AG04450 (cell line): ENCODE results near the gene BCAN. TPM values are rescaled to one million over a fixed set of nuclear protein-coding genes. Genes with fewer than 3 reads are reported as not detected.
A peak's percentile ranks its signal among the peaks of the same experiment; 100 is the strongest.

Source experiments
- CTCF ChIA-PET: fragments of 300-600, 350-600 bp; formaldehyde crosslinking; extraction: SDS; loops from one replicate; lab custom pipeline; 2022; ENCODE audit warnings: antibody characterized with exemption, inconsistent platforms; lab: Charles Lee
- POLR2A ChIA-PET: fragments of 350-600 bp; formaldehyde crosslinking; extraction: SDS; loops from one replicate; lab custom pipeline; 2021; ENCODE audit warnings: antibody characterized with exemption, inconsistent platforms; lab: Yijun Ruan, JAX
- DNase-seq: peaks from one replicate; pipeline ENCODE4 v3.0.0-alpha.2; 2011; ENCODE audit warnings: low read depth, low spot score
- H3K27ac ChIP-seq: one replicate; pipeline ENCODE4 v1.5.1; 2012; ENCODE audit warnings: low read depth, low read length, control low read depth
- H3K27me3 ChIP-seq: one replicate; pipeline ENCODE4 v1.6.0; 2012; ENCODE audit warnings: low read length; ENCODE audit not compliant: control insufficient read depth, insufficient read depth
- H3K4me3 ChIP-seq: 2 replicates; pipeline ENCODE4 v1.5.1; 2011; ENCODE audit warnings: mild to moderate bottlenecking, low read depth, low read length, control low read depth
- H3K9me3 ChIP-seq: 2 replicates; pipeline ENCODE4 v1.5.1; 2012; ENCODE audit warnings: low read length; ENCODE audit not compliant: control insufficient read depth, insufficient read depth
- CTCF ChIP-seq: IDR thresholded peaks from 2 replicates; pipeline ENCODE4 v1.5.1; 2011; ENCODE audit warnings: low read depth, low read length, control low read depth, inconsistent platforms
- polyA plus RNA-seq: library from polyadenylated mRNA; depleted of rRNA; stranded (reverse); fragments of >200 nt; gene quantifications from 2 replicates; pipeline ENCODE4 v1.2.3, GENCODE V29; 2011

The BCAN gene
- polyA plus RNA-seq, 1 experiment, result not detected

- ChIA-PET CTCF (interaction anchor here (0.8 to 13.7 kb wide), 20 partner anchors 8 to 361 kb away, joined by 3 to 233 read pairs (median 7); partner anchors contain the start of genes ISG20L2, METTL25B and NES), POLR2A (interaction anchor here (0.5 to 4.3 kb wide), 5 partner anchors 8 to 30 kb away, joined by 3 to 18 read pairs (median 5); partner anchors contain the start of genes ISG20L2 and METTL25B)
- no peaks in the 10 kb centered on the region for H3K27me3 ChIP-seq
- DNase-seq, result no peak
- TF ChIP-seq CTCF, result no peak
- peak within 1 kb of the TSS; percentile 52 for H3K4me3 ChIP-seq
- peak within 1 kb of the TSS; percentile 57 for H3K27ac ChIP-seq
- H3K9me3 ChIP-seq, result no peaks in the 10 kb centered on the region
Observed at GRCh38 chr1:156705321-156705917, 63.5 kb downstream of the BCAN start, which contains the start of gene CRABP2. Gene CRABP2 (minus strand): TSS chr1:156705583. CDS start chr1:156705446, 137 bp downstream.

- ChIA-PET POLR2A (interaction anchor here (0.5 to 4.3 kb wide), 5 partner anchors 12 to 105 kb away, joined by 3 to 18 read pairs (median 5); partner anchors contain the start of genes ISG20L2 and METTL25B), CTCF (interaction anchor here (0.8 to 13.7 kb wide), 23 partner anchors 8 to 361 kb away, joined by 3 to 233 read pairs (median 7); partner anchors contain the start of genes ISG20L2, METTL25B and NES)
- TF ChIP-seq CTCF, result peak; percentile 76
Observed at GRCh38 chr1:156705918-156706656, 64.2 kb downstream of the BCAN start.

GRCh38 chr1:156706657-156707416 lies 64.9 kb downstream of the BCAN start:
- TF ChIP-seq CTCF, result no peak
- peak overlapping the region; percentile 57 for H3K27ac ChIP-seq
- POLR2A ChIA-PET, result interaction anchor here (1.0 to 4.3 kb wide), 3 partner anchors 12 to 17 kb away, joined by 4 to 18 read pairs (median 8); no protein-coding TSS in a partner anchor
- no peak for DNase-seq
- CTCF ChIA-PET, result interaction anchor here (0.6 to 13.7 kb wide), 21 partner anchors 9 to 189 kb away, joined by 3 to 233 read pairs (median 7); partner anchors contain the start of genes ISG20L2, METTL25B and NES
- no peak overlapping the region for H3K4me3 ChIP-seq
- H3K9me3 ChIP-seq, result no peaks in the 10 kb centered on the region
- H3K27me3 ChIP-seq, result no peaks in the 10 kb centered on the region

More at GRCh38 chr1:156705918-156706656, 64.2 kb downstream of the BCAN start:
- DNase-seq, result no peak
- Histone ChIP-seq H3K27me3 (no peaks in the 10 kb centered on the region), H3K27ac (peak overlapping the region; percentile 57), H3K9me3 (no peaks in the 10 kb centered on the region), H3K4me3 (peak overlapping the region; percentile 52)

GRCh38 chr1:156707417-156708217 lies 65.7 kb downstream of the BCAN start:
- POLR2A ChIA-PET, result interaction anchor here (1.0 to 4.3 kb wide), 3 partner anchors 13 to 18 kb away, joined by 4 to 18 read pairs (median 8); no protein-coding TSS in a partner anchor
- no peak for DNase-seq
- no peaks in the 10 kb centered on the region for H3K9me3 ChIP-seq
- H3K27ac ChIP-seq, result peak overlapping the region; percentile 82
- CTCF ChIA-PET, result interaction anchor here (0.6 to 13.7 kb wide), 10 partner anchors 8 to 188 kb away, joined by 3 to 233 read pairs (median 10); partner anchors contain the start of genes ISG20L2, METTL25B and NES
- no peak for TF ChIP-seq CTCF
- no peaks in the 10 kb centered on the region for H3K27me3 ChIP-seq
- no peak overlapping the region for H3K4me3 ChIP-seq
